ENCODE data around the gene MACROH2A1.

MACROH2A1 gene

GRCh38 chr5:135315386-135315785 lies 83.6 kb downstream of the MACROH2A1 start:
- DNase-seq (ENCODE audit: low spot score): no peak

DNA sequence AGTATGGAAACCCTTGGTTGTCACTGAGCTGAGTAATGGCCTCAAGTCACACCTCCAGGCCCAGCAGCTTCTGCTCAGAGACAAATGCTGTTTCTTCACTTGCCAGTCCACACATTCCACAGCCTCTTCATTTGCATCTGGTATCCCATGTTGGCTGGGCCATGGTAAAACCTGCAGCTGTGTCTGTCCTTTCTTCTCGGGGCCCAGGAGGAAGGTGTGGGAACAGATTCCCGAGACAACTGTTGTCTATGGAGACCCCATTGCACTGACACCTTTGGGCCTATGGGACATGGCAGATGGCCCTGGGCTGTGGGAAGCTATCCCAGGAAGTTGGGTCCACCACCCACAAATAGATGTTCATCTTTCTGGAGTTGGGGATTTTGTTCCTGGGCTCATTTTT lies 85.1 kb downstream of the MACROH2A1 start:
- no peak for DNase-seq (ENCODE audit: low spot score)

DNA sequence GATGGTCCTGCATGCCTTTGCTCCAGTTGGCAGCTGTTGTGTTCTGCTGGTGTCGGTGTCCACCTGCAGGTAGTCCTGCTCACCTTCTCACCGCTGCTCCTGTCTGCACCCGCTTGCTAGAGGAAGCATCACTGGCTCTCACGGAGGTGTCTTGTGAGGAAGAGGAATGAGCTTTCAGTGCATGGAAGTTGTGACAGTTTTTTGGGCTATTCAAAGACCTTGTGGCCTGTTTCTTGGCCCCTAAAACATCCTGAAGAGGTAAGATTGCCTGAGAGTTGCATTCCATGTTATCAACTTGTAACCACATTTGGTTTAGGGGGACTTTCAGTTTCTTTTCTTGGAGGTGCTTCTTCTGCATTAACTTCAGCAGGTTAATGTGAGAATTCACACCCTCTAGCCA lies 85.6 kb downstream of the MACROH2A1 start:
- no peak for DNase-seq (ENCODE audit: low spot score)

GRCh38 chr5:135312255-135312935 lies 86.6 kb downstream of the MACROH2A1 start:
- DNase-seq (ENCODE audit: low spot score): no peak

GRCh38 chr5:135310328-135310989 lies 88.6 kb downstream of the MACROH2A1 start:
- no peak for DNase-seq (ENCODE audit: low spot score)

DNA sequence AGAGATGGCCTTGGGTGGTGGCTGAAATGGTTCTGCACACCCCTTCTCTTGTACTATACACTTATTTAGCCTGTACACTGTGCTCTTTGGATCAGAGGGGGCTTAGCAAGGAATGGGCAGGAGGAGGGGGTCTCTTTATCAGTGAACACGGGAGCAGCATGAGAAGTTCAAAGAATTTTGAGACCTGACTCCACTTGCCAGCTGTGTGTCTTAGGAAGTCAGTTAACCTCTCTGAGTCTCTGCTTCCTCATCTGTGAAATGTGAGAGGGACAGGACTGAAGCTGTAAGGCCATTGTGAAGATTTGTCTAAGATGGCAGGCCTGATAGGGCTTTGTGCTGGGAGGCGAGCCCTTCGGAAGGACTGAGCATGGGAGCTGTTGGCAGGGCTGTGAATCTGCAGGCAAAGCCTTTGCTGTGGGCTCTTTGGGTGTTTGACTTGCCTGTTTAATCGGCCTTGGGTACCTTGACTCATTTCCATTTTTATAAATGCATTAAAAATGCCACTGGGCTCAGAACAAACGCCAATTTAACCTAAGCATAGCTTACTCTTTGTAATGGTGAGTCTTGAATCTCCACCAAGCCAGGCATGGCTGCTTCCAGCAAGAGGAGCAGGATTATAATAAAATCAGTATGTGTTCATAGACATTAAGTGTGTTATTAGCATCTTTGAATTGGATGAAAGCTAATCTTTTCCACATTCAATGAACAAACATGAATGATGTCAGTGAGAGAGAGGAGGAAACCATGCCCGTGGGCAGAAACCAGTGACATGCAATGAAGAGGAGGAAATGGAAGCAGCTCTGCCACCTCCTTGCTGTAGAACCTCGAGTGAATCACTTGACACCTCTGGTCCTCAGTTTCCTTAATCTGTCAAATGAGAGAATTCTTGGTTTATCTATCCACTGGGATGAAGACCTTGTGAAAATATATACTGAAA lies 89.4 kb downstream of the MACROH2A1 start:
- DNase-seq (ENCODE audit: low spot score): no peak

DNA sequence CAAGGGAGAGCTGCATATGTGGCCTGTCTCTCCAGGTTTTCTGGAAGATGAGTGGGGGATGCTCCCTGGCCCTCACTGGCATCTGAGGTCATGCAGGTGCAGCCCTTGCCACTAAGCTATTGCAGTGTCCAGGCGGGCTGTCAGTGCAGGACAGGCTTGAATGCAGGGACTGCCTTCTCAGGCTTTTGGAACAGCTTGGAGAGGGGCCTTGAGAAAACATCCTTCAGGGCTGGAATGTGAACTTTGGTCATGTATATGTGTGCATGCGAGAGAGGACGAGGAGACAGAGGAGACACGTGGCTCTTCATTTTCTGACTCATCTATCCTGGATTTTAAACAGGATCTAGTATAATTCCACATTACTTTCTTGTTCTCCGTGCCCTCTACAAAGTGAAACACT lies 90.3 kb downstream of the MACROH2A1 start:
- no peak for DNase-seq (ENCODE audit: low spot score)

DNA sequence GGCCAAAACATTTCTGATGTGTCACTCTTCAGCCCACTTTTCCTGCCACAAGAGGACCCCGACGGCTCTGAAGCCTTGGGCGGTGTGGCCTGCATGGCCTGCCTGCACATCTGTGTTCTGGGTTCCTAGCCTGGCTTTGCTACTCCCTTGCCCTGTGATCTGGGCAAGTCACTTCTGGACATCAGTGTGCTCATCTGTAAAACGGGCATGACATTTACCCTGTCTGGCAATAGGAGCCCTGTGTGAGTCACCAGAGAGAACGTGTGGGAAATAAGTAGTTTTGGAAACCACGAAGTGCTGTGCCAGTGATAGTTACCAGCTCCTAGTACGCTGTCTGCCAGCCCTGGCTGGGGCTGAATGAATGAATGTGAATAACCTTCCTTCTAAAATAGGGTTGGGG lies 90.8 kb downstream of the MACROH2A1 start:
- DNase-seq (ENCODE audit: low spot score): no peak

DNA sequence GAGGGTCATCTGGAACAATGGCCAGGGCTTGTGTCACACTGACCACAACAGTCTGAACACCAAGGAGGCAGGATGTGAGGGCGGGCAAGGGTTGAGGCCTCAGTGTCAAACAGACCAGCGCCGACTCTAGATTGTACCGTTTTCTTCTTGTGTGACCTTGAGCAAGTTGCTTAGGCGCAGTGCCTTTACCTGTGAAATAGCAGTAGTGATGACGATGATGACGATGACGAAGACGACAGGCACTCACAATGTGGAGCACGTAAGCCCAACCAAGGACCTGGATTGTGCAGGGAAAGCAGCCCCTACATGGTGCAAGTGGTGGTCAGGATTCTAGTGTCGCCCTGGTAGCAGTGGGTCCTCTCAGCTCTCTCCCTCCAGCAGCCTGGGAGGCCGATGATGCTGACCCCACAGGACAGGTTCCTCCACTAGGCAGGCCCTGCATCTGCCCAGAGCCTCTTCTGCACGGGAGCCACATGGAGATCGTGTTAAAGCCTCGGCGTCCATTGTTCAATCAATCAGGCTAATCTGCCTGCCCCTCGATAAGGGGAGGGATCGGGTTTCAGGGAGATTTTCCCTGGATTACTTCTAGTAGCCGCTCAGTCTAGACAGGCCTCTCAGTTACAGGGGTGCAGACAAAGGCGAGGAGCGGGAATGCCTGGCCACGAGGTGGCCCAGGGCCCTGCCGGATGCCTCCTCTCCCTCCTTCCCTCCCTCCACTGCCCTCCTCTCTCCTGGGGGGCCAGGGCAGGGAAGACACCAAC lies 91.7 kb downstream of the MACROH2A1 start:
- DNase-seq (ENCODE audit: low spot score): no peak

DNA sequence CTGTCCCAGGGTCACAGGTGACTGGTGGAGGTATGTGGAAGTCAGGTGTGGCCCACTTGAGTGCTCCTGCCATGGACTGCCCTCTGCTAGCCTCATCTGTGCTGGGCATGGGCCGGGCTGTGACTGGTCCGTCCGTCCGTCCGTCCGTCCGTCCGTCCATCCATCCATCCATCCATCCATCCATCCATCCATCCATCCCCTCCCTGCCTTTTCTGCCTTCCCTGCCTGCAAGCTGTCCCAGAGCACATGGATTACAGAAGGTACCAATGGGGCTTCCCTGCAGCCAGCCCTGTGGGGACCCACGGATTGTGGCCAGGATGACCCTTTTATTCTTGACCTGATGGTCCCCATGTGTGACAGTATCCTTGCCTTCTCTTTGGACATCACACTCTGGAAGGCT lies 92.5 kb downstream of the MACROH2A1 start:
- DNase-seq (ENCODE audit: low spot score): no peak

- no peak for DNase-seq (ENCODE audit: low spot score)
Measured at GRCh38 chr5:135304352-135305221, 94.4 kb downstream of the MACROH2A1 start.

- DNase-seq (ENCODE audit: low spot score): no peak
Measured at GRCh38 chr5:135303582-135304173, 95.4 kb downstream of the MACROH2A1 start.

DNA sequence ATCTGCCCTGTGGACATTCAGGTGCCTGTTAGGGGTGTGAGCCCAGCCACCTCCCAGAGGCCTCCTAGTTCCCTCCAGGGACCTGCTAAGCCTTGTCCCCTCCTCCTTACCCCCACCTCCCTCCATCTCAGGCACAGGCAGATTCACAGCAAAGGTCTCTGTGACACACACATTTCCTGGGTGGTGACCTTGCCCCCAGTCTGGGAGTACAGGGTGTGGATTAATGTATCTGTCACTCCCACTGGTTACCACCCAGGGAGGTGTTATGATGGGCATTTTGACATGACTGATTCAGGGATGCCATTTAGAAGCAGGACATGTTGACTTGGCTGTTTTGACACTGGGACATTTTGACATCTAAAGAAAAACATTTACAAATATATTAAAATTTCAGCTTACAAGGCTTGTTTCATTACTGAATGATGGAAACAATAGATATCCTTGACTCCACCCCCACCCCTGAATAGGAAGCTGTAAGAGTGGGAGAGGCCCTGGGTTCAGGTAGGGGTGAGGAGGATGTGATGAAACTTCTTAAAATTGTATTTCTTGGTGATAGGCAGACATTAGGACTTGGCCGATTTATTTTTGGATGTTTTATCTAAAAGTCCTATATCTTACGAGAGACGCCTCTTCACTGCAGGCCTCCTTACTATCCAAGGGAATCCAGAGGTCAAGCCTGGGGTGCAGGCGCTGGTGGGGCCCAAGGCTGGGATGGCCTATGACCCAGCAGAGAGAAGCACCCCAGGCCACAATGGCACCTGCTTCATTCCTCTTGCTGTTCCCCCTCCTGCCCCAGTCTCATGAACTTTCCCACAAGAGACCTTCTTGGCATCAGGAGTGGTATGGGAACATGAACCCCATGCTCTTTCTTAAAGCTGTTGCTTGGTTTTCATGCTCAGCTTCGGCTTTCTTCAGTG lies 101.9 kb downstream of the MACROH2A1 start:
- no peak for DNase-seq (ENCODE audit: low spot score)

DNA sequence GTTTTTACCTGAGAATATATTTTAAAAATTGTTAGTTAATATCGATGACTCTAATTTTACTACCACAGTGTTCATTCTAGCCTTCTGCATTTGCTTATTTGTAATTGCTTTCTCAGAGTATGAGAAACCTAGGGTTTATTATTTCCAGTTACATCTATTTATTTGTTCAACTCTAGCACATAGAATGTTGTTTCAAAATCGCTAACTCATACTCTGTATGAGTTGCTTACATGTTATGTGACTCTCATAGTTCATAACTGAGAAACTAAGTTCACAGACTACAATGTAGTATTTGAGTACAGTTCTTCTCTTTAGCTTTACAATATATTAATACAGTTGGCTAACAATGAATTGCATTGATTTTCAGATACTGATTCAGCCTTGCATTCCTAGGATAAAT lies 103.2 kb downstream of the MACROH2A1 start:
- peak; percentile 5 for DNase-seq (ENCODE audit: low spot score)

GRCh38 chr5:135294793-135295192 lies 104.2 kb downstream of the MACROH2A1 start:
- no peak for DNase-seq (ENCODE audit: low spot score)

DNA sequence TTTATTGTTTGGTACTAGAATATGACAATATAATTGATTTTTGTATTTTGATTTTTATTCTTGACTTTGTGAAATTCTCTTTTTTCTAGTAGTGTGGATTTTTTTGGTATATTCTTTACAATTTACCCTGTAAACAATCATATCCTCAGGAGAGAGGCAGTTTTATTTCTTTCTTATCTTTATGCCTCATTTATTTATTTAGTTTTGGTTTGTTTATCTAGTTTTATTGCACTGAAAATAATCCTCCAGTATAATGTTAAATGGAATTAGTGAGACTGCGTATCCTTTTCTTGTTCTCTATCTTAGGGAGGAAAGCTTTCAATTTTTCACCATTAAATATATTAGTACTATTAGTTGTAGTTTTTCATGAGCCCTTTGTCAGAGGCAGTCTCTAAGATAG lies 109.4 kb downstream of the MACROH2A1 start:
- no peak for DNase-seq (ENCODE audit: low spot score)

GRCh38 chr5:135287551-135287950 lies 111.5 kb downstream of the MACROH2A1 start:
- no peak for DNase-seq (ENCODE audit: low spot score)
